B cell (primary cell): Measurements from ENCODE around the gene FBXL4. TPM values are rescaled to one million over a fixed set of nuclear protein-coding genes. Genes with fewer than 3 reads are reported as not detected.

ENCODE experiments used
- ATAC-seq: fragments of 200-7000 bp; cut with Tn5 transposase; one replicate; pipeline ENCODE4 v1.10.0; 2021; ENCODE audit warnings: low read depth, mild to moderate bottlenecking, moderate number of reproducible peaks, moderate library complexity
- CTCF ChIA-PET: fragments of 350-600 bp; sonication (Branson Sonifier 250); formaldehyde crosslinking; loops from one replicate; lab custom pipeline; 2021; ENCODE audit warnings: antibody characterized with exemption, inconsistent platforms; lab: Charles Lee
- POLR2A ChIA-PET: fragments of 350-600 bp; sonication (Branson Sonifier 250); formaldehyde crosslinking; loops from one replicate; lab custom pipeline; 2021; ENCODE audit warnings: antibody characterized with exemption; lab: Charles Lee
- DNase-seq: peaks from one replicate; pipeline ENCODE4 v3.0.0; 2013
- H2AFZ ChIP-seq: 2 replicates; pipeline ENCODE4 v1.6.1; 2012; ENCODE audit warnings: mild to moderate bottlenecking, low read depth, low read length; ENCODE audit not compliant: insufficient read depth, poor library complexity, severe bottlenecking
- H3K27ac ChIP-seq, 2 donors: 1 replicate in 1 of 2; 2 replicates in 1 of 2; pipeline ENCODE4 v1.5.1; 2012 to 2013; ENCODE audit warnings: low read length in 2 of 2, mild to moderate bottlenecking in 2 of 2, moderate library complexity in 1 of 2
- H3K27me3 ChIP-seq, 4 experiments: fragments of 200-600 bp in 1 of 4; sonication (generic) in 1 of 4; replicated peaks in 1 of 4; 1 replicate in 2 of 4; 2 replicates in 2 of 4; pipeline versions ENCODE4 v1.6.1 to v1.7.0; 2013 to 2016; ENCODE audit warnings: low read length in 3 of 4, mild to moderate bottlenecking in 2 of 4, mixed read lengths in 1 of 4, moderate library complexity in 1 of 4; ENCODE audit not compliant: insufficient read depth in 4 of 4, control insufficient read depth in 3 of 4; ENCODE audit errors: control extremely low read depth in 1 of 4
- H3K36me3 ChIP-seq, 2 experiments: replicated peaks in 1 of 2; 1 replicate in 1 of 2; 2 replicates in 1 of 2; pipeline versions ENCODE4 v1.6.1 to v1.7.1; 2013; ENCODE audit warnings: low read length in 1 of 2; ENCODE audit not compliant: insufficient read depth in 2 of 2, control insufficient read depth in 1 of 2; ENCODE audit errors: control extremely low read depth in 1 of 2, extremely low read depth in 1 of 2
- H3K4me1 ChIP-seq, 2 donors: fragments of 200-600 bp in 1 of 2; sonication (generic) in 1 of 2; 1 replicate in 1 of 2; 2 replicates in 1 of 2; pipeline versions ENCODE4 v1.5.1 to v1.6.1; 2013 to 2017; ENCODE audit warnings: low read length in 2 of 2; ENCODE audit not compliant: control insufficient read depth in 2 of 2, insufficient read depth in 2 of 2
- H3K4me2 ChIP-seq: replicated peaks from 2 replicates; pipeline ENCODE3; 2012; ENCODE audit warnings: mild to moderate bottlenecking, low read depth, low read length; ENCODE audit not compliant: poor library complexity, severe bottlenecking
- H3K4me3 ChIP-seq, 5 experiments: fragments of 200-600 bp in 1 of 5; sonication (generic) in 1 of 5; 1 replicate in 3 of 5; 2 replicates in 2 of 5; pipeline versions ENCODE4 v1.5.1 to v1.7.0; 2011 to 2016; ENCODE audit warnings: low read length in 4 of 5, mild to moderate bottlenecking in 4 of 5, low read depth in 2 of 5, control low read depth in 1 of 5, moderate library complexity in 1 of 5; ENCODE audit not compliant: insufficient read depth in 1 of 5; ENCODE audit errors: control extremely low read depth in 1 of 5, extremely low read depth in 1 of 5
- H3K79me2 ChIP-seq: fragments of 200-600 bp; sonication (generic); one replicate; pipeline ENCODE4 v1.6.0; 2016; ENCODE audit warnings: low read length; ENCODE audit not compliant: control insufficient read depth, insufficient read depth
- H3K9ac ChIP-seq: fragments of 200-600 bp; sonication (generic); 2 replicates; pipeline ENCODE4 v1.6.1; 2017; ENCODE audit warnings: mild to moderate bottlenecking, low read length, moderate library complexity
- H3K9me3 ChIP-seq, 3 donors: one replicate each; pipeline versions ENCODE4 v1.6.1 to v1.7.1; 2013; ENCODE audit warnings: low read length in 2 of 3; ENCODE audit not compliant: control insufficient read depth in 2 of 3, insufficient read depth in 1 of 3; ENCODE audit errors: control extremely low read depth in 1 of 3
- H4K20me1 ChIP-seq: 2 replicates; pipeline ENCODE4 v1.6.0; 2012; ENCODE audit warnings: mild to moderate bottlenecking, low read length; ENCODE audit not compliant: insufficient read depth, control insufficient read depth, poor library complexity, severe bottlenecking
- H3K27ac Mint-ChIP-seq: one replicate; pipeline ENCODE4 v1.8.0; 2021; ENCODE audit warnings: mixed read lengths
- H3K27me3 Mint-ChIP-seq: one replicate; pipeline ENCODE4 v1.8.0; 2021; ENCODE audit warnings: mixed read lengths
- H3K4me1 Mint-ChIP-seq: one replicate; pipeline ENCODE4 v1.8.0; 2021; ENCODE audit warnings: mixed read lengths
- H3K4me3 Mint-ChIP-seq: one replicate; pipeline ENCODE4 v1.8.0; 2021; ENCODE audit warnings: mixed read lengths
- H3K9me3 Mint-ChIP-seq: one replicate; pipeline ENCODE4 v1.8.0; 2022; ENCODE audit warnings: mixed read lengths; ENCODE audit not compliant: insufficient read depth
- EZH2 ChIP-seq: IDR thresholded peaks from 2 replicates; pipeline ENCODE4 v1.6.1; 2012; ENCODE audit warnings: borderline replicate concordance, low read depth, mild to moderate bottlenecking, moderate library complexity, low read length; ENCODE audit not compliant: insufficient read depth, poor library complexity, severe bottlenecking
- WGBS: methylation state at CpG from one replicate; pipeline ENCODE4 v1.1.5; 2013; ENCODE audit warnings: missing lambda C conversion rate; ENCODE audit not compliant: insufficient coverage; 5-methylcytosine and 5-hydroxymethylcytosine counted together
- intact Hi-C: fragments of 100-400 bp; cut with micrococcal nuclease; formaldehyde crosslinking; loops from one replicate; pipeline ENCODE4 v1.10.0; 2022
- polyA plus RNA-seq: library from polyadenylated mRNA; depleted of rRNA; stranded (reverse); fragments of >200 nt; gene quantifications from 2 replicates; pipeline ENCODE4 v1.2.3, GENCODE V29; 2012
- total RNA-seq, 2 donors: library from RNA; stranded (reverse); fragments of 120-200 nt in 1 of 2; gene quantifications; 1 replicate in 1 of 2; 2 replicates in 1 of 2; pipeline versions ENCODE4 v1.2.3 to v1.2.4, GENCODE V29; 2013 to 2022
- TF ChIP-seq, protein P1 (sequence below): fragments of 200-600 bp; IDR thresholded peaks from one replicate; pipeline ENCODE4 v1.8.0; 2022; ENCODE audit warnings: antibody characterized with exemption, mild to moderate bottlenecking

The FBXL4 gene
- total and polyA plus RNA-seq, 2 donors (not counting 1 experiment from before 2014, with no cell fraction given) = 9.2 to 22.0 TPM

DNA sequence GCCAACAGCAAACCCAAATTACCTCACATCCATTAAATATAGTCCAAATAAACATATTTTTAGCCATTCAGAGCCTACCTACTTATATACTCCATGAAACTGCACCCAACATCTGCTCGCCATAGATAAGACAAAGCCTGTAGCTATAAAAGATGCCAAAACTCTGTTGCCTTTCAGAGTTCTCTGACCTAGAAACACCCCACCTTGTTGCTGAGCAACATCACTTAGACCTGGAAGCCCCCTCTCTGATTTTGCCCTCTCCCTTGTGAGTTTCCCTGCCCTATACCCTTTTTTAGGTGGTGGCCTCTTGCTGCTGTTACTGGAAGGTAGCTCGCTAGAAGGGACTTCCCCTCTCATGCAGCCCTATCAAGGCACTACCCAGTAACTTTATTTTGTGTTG is 27.7 kb upstream of the FBXL4 start:
- Histone ChIP-seq H3K79me2 (no peaks in the 10 kb centered on the region), H3K4me2 (no peak overlapping the region), H3K9ac (no peak overlapping the region), H3K36me3 (no peaks in the 10 kb centered on the region), H3K4me3 (no peak overlapping the region), H4K20me1 (no peaks in the 10 kb centered on the region), H3K27ac (no peak overlapping the region), H3K9me3 (no peaks in the 10 kb centered on the region), H3K4me1 (no peaks in the 10 kb centered on the region), H3K27me3 (no peaks in the 10 kb centered on the region), H2AFZ (no peak overlapping the region)
- TF ChIP-seq, protein P1, sequence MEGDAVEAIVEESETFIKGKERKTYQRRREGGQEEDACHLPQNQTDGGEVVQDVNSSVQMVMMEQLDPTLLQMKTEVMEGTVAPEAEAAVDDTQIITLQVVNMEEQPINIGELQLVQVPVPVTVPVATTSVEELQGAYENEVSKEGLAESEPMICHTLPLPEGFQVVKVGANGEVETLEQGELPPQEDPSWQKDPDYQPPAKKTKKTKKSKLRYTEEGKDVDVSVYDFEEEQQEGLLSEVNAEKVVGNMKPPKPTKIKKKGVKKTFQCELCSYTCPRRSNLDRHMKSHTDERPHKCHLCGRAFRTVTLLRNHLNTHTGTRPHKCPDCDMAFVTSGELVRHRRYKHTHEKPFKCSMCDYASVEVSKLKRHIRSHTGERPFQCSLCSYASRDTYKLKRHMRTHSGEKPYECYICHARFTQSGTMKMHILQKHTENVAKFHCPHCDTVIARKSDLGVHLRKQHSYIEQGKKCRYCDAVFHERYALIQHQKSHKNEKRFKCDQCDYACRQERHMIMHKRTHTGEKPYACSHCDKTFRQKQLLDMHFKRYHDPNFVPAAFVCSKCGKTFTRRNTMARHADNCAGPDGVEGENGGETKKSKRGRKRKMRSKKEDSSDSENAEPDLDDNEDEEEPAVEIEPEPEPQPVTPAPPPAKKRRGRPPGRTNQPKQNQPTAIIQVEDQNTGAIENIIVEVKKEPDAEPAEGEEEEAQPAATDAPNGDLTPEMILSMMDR = no peak
- TF ChIP-seq EZH2 = no peak
- Mint-ChIP-seq H3K9me3 (no peaks in the 10 kb centered on the region), H3K27ac (no peak overlapping the region), H3K4me1 (peaks cover 12% of the 10 kb centered on the region), H3K4me3 (no peak overlapping the region), H3K27me3 (no peaks in the 10 kb centered on the region)
- intact Hi-C loops = no loop called here
- CTCF ChIA-PET = no interaction called here
- DNase-seq (no peak), ATAC-seq (no peak)
- POLR2A ChIA-PET = no interaction called here
- 60% methylated on average over 2 of the region's 2 CpGs for WGBS

DNA sequence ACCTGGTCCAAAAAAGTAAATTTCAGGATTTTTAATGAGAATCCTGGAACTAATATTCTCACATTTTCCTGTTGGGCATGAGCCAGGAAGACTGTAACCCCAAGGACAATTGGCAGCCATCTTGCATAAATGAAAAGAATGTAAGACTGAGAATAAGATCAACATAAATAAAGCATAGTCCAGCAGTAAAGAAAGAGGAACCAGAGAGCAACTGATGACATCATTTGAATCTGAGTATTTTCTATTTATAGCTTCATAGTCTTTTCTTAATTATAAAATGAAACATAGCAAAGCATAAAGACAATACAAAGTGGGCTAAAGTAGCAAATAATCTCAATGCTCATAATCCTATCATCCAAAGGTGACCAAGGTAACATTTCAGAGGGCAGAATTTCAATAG is 26.6 kb upstream of the FBXL4 start:
- peak; percentile 24 for ATAC-seq
- no peak overlapping the region for H3K27ac Mint-ChIP-seq
- no peak for TF ChIP-seq EZH2
- TF ChIP-seq, protein P1 = no peak
- H3K27me3 Mint-ChIP-seq = no peaks in the 10 kb centered on the region
- no peaks in the 10 kb centered on the region for H3K9me3 Mint-ChIP-seq
- Histone ChIP-seq H3K36me3 (no peaks in the 10 kb centered on the region), H4K20me1 (no peaks in the 10 kb centered on the region), H2AFZ (no peak overlapping the region), H3K4me3 (no peak overlapping the region), H3K27me3 (no peaks in the 10 kb centered on the region), H3K27ac (no peak overlapping the region), H3K4me2 (no peak overlapping the region), H3K79me2 (no peaks in the 10 kb centered on the region), H3K9ac (no peak overlapping the region), H3K4me1 (no peaks in the 10 kb centered on the region), H3K9me3 (no peaks in the 10 kb centered on the region)
- peaks cover 12% of the 10 kb centered on the region for H3K4me1 Mint-ChIP-seq
- peak; percentile 8 for DNase-seq
- ChIA-PET CTCF (no interaction called here), POLR2A (no interaction called here)
- no peak overlapping the region for H3K4me3 Mint-ChIP-seq
- intact Hi-C loops = no loop called here
